ENCODE measurements around the gene LRMDA. TPM values are rescaled to one million over a fixed set of nuclear protein-coding genes. Genes with fewer than 3 reads are reported as not detected.
A peak's percentile ranks its signal among the peaks of the same experiment; 100 is the strongest.

LRMDA gene
- total RNA-seq, 2 donors from 2014 or later, result 9.6 to 12.6 TPM

DNA sequence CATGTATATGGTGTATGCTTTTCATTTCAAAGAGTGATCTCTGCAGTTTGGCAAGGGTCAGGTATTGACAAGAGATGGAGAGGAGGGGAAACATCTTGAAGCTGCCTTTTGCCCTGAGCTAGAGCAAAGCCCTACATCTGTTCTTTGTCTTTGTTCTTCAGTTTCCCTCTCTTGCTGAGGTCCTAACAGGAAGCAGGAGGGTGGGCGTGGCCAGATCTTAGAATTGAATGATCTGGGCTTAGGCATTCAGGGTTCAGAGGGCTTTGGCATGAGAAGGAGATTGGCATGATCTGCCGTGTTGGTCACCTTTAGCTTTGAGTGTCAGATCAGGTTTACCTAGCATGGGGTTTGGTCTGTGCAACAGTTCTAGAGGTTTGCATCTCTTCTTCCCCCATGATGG, 41.3 kb downstream of the LRMDA start:
- Histone ChIP-seq H3K27me3 (replicated peaks; ENCODE audit: insufficient read depth) (no peaks in the 10 kb centered on the region), H3K4me3 (no peak overlapping the region), H3K36me3 (no peaks in the 10 kb centered on the region), H3K9me3 (no peaks in the 10 kb centered on the region), H3K27ac (no peak overlapping the region), H3K4me1 (replicated peaks) (no peaks in the 10 kb centered on the region)
- intact Hi-C loops (cut with DNase I), result loop anchor here (5.0 kb wide), 1 partner anchor 65 kb away; no protein-coding TSS in a partner anchor
- TF ChIP-seq POLR2A (IDR thresholded peaks at IDR 0.05) (no peak), POLR2AphosphoS5 (IDR thresholded peaks at IDR 0.05) (no peak)
- TF ChIP-seq, protein P1, sequence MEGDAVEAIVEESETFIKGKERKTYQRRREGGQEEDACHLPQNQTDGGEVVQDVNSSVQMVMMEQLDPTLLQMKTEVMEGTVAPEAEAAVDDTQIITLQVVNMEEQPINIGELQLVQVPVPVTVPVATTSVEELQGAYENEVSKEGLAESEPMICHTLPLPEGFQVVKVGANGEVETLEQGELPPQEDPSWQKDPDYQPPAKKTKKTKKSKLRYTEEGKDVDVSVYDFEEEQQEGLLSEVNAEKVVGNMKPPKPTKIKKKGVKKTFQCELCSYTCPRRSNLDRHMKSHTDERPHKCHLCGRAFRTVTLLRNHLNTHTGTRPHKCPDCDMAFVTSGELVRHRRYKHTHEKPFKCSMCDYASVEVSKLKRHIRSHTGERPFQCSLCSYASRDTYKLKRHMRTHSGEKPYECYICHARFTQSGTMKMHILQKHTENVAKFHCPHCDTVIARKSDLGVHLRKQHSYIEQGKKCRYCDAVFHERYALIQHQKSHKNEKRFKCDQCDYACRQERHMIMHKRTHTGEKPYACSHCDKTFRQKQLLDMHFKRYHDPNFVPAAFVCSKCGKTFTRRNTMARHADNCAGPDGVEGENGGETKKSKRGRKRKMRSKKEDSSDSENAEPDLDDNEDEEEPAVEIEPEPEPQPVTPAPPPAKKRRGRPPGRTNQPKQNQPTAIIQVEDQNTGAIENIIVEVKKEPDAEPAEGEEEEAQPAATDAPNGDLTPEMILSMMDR (IDR thresholded peaks at IDR 0.05), result no peak
- WGBS, result 85% methylated on average over 2 of the region's 2 CpGs
- no peak for DNase-seq (ENCODE audit: low spot score)

- TF ChIP-seq POLR2AphosphoS5 (IDR thresholded peaks at IDR 0.05) (no peak), POLR2A (IDR thresholded peaks at IDR 0.05) (no peak)
- TF ChIP-seq, protein P1 (IDR thresholded peaks at IDR 0.05), result no peak
- H3K4me3 ChIP-seq, result no peak overlapping the region
- H3K27ac ChIP-seq, result no peak overlapping the region
These were observed 42.7 kb downstream of the LRMDA start for GRCh38 chr10:75474106-75474505.

DNA sequence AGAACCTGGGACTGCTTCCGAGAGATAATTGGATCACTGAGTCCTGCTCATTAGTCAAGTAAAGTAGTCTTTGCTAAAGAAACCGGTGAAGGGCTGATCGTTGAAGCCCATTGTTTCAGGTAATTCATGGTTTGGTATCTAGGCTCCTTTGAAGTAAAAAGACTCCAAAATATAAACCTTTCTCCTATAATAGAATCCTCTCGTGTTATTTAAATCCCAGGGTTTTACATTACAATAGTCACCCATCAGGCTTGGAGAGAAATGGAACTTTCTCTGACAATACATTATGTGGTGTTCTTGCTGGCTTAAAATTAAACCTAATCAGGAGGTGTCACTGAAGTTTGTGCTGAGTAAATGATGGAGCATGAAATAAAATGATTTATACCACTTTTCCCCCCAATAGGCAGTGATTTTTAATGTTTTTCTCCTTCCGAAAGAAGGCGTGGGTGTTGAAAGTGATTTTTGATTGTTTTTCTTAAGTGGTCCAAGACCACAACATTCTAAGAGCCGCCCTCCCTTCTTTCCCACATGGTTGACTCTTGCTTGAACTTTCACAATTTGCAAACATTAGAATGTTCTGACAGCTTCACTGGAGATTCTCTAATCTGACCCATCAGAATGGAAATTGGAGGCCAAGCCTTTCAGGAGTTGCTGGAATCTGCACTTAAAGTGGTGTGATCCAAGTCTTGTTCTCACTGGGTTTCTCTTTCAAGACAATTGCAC, 44.2 kb downstream of the LRMDA start:
- no peak overlapping the region for H3K27ac ChIP-seq
- no peak overlapping the region for H3K4me3 ChIP-seq
- TF ChIP-seq POLR2A (IDR thresholded peaks at IDR 0.05) (no peak), POLR2AphosphoS5 (IDR thresholded peaks at IDR 0.05) (peak; percentile 6)
- TF ChIP-seq, protein P1 (IDR thresholded peaks at IDR 0.05), result no peak
- H3K9me3 ChIP-seq, result no peaks in the 10 kb centered on the region
- WGBS, result 56% methylated on average over 7 of the region's 7 CpGs
- no peaks in the 10 kb centered on the region for H3K36me3 ChIP-seq
- H3K4me1 ChIP-seq (replicated peaks), result no peaks in the 10 kb centered on the region
- DNase-seq (ENCODE audit: low spot score), result no peak
- H3K27me3 ChIP-seq (replicated peaks; ENCODE audit: insufficient read depth), result no peaks in the 10 kb centered on the region
- intact Hi-C loops (cut with DNase I), result no loop called here

More at GRCh38 chr10:75474106-75474505, 42.7 kb downstream of the LRMDA start:
- Histone ChIP-seq H3K9me3 (no peaks in the 10 kb centered on the region), H3K36me3 (no peaks in the 10 kb centered on the region), H3K27me3 (replicated peaks; ENCODE audit: insufficient read depth) (no peaks in the 10 kb centered on the region), H3K4me1 (replicated peaks) (no peaks in the 10 kb centered on the region)
- DNase-seq (ENCODE audit: low spot score), result no peak
- intact Hi-C loops (cut with DNase I), result loop anchor here (5.0 kb wide), 1 partner anchor 67 kb away; no protein-coding TSS in a partner anchor

DNA sequence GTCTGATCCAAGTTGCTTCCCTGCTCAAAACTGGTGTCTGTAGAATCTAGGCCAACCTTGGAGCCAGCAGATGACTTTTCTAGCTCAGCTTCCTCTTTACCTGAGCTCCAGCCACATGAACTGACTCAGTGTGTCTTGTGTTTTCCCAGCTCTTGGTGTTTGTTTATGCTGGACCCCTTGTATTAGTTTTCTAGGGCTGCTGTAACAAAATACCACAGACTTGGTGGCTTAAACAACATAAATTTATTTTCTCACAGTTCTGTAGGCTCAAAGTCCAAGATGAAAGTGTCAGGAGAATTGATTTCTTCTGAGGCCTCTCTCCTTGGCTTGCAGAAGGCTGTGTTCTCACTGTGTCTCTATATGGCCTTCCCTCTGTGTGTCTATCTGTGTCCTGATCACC, 45.1 kb downstream of the LRMDA start:
- no peaks in the 10 kb centered on the region for H3K4me1 ChIP-seq (replicated peaks)
- no peak overlapping the region for H3K27ac ChIP-seq
- H3K27me3 ChIP-seq (replicated peaks; ENCODE audit: insufficient read depth), result no peaks in the 10 kb centered on the region

More for the DNA sequence above, 45.1 kb downstream of the LRMDA start:
- intact Hi-C loops (cut with DNase I), result no loop called here
- TF ChIP-seq POLR2AphosphoS5 (IDR thresholded peaks at IDR 0.05) (no peak), POLR2A (IDR thresholded peaks at IDR 0.05) (no peak)
- TF ChIP-seq, protein P1 (IDR thresholded peaks at IDR 0.05), result no peak
- no peaks in the 10 kb centered on the region for H3K9me3 ChIP-seq
- no peak overlapping the region for H3K4me3 ChIP-seq
- DNase-seq (ENCODE audit: low spot score), result no peak
- no peaks in the 10 kb centered on the region for H3K36me3 ChIP-seq
